Caco-2 (cell line): ENCODE results near the gene DENND1A. TPM values are rescaled to one million over a fixed set of nuclear protein-coding genes. Genes with fewer than 3 reads are reported as not detected.

Experiments
- BruUV-seq: library from RNA; stranded (reverse); fragments of 400-500 nt; replicated peaks from 2 replicates; lab custom pipeline; 2021; lab: Mats Ljungman, UMichigan
- CTCF ChIA-PET: fragments of 300-600 bp; sonication (Branson Sonifier 250); formaldehyde crosslinking; loops from one replicate; lab custom pipeline; 2022; ENCODE audit warnings: antibody characterized with exemption; lab: Charles Lee
- POLR2A ChIA-PET: fragments of 300-600 bp; sonication (Branson Sonifier 250); formaldehyde crosslinking; loops from one replicate; lab custom pipeline; 2022; ENCODE audit warnings: antibody characterized with exemption; lab: Charles Lee
- DNase-seq, 2 experiments: peaks; one replicate each; pipeline versions ENCODE4 v3.0.0 to v3.0.0-alpha.2; 2020 to 2022
- H3K27me3 ChIP-seq: replicated peaks from 2 replicates; pipeline ENCODE4 v1.6.0; 2011; ENCODE audit warnings: low read length; ENCODE audit not compliant: control insufficient read depth, insufficient read depth
- H3K36me3 ChIP-seq: 2 replicates; pipeline ENCODE4 v1.5.1; 2011; ENCODE audit warnings: low read length; ENCODE audit not compliant: control insufficient read depth, insufficient read depth
- H3K4me1 ChIP-seq: fragments of 250-450 bp; sonication (Bioruptor Pico); 2 replicates; pipeline ENCODE4 v1.5.1; 2020; ENCODE audit warnings: mild to moderate bottlenecking
- H3K4me3 ChIP-seq: 2 replicates; pipeline ENCODE4 v1.5.1; 2011; ENCODE audit warnings: low read depth, mild to moderate bottlenecking, control low read depth, low read length
- H3K9me3 ChIP-seq: fragments of 250-450 bp; sonication (Bioruptor Pico); 2 replicates; pipeline ENCODE4 v1.5.1; 2020; ENCODE audit warnings: mild to moderate bottlenecking, moderate library complexity
- H3K27ac Mint-ChIP-seq: one replicate; pipeline ENCODE4 v1.8.0; 2022; ENCODE audit warnings: mixed read lengths; ENCODE audit not compliant: unreplicated experiment
- H3K27me3 Mint-ChIP-seq: one replicate; pipeline ENCODE4 v1.8.0; 2022; ENCODE audit warnings: mixed read lengths; ENCODE audit not compliant: insufficient read depth, unreplicated experiment
- H3K36me3 Mint-ChIP-seq: one replicate; pipeline ENCODE4 v1.8.0; 2022; ENCODE audit warnings: mild to moderate bottlenecking, mixed read lengths; ENCODE audit not compliant: insufficient read depth, unreplicated experiment
- H3K4me1 Mint-ChIP-seq: one replicate; pipeline ENCODE4 v1.8.0; 2022; ENCODE audit warnings: low read depth, mixed read lengths; ENCODE audit not compliant: unreplicated experiment
- H3K4me3 Mint-ChIP-seq: one replicate; pipeline ENCODE4 v1.8.0; 2022; ENCODE audit warnings: mild to moderate bottlenecking, moderate library complexity, mixed read lengths; ENCODE audit not compliant: unreplicated experiment
- H3K9me3 Mint-ChIP-seq: one replicate; pipeline ENCODE4 v1.8.0; 2022; ENCODE audit warnings: mixed read lengths; ENCODE audit not compliant: unreplicated experiment
- CTCF ChIP-seq, 2 experiments: fragments of 200-600 bp in 1 of 2; IDR thresholded peaks; 1 replicate in 1 of 2; 2 replicates in 1 of 2; pipeline versions ENCODE4 v1.5.1 to v1.8.0; 2011 to 2022; ENCODE audit warnings: antibody characterized with exemption in 1 of 2, control low read depth in 1 of 2, inconsistent platforms in 1 of 2, low read depth in 1 of 2, low read length in 1 of 2, mild to moderate bottlenecking in 1 of 2, moderate library complexity in 1 of 2; ENCODE audit not compliant: insufficient read depth in 1 of 2, severe bottlenecking in 1 of 2, unreplicated experiment in 1 of 2
- intact Hi-C: fragments of 100-400 bp; cut with micrococcal nuclease; formaldehyde crosslinking; loops from one replicate; pipeline ENCODE4 v1.10.0; 2022; ENCODE audit not compliant: unreplicated experiment
- total RNA-seq: library from RNA; stranded (reverse); gene quantifications from 2 replicates; pipeline ENCODE4 v1.2.3, GENCODE V29; 2022

The DENND1A gene
- total RNA-seq, 1 experiment from 2014 or later, result 41.6 TPM

- intact Hi-C loops, result loop anchor here (1.0 kb wide), 1 partner anchor 245 kb away; no protein-coding TSS in a partner anchor
- H3K27me3 ChIP-seq, result no peaks in the 10 kb centered on the region
- no peak for TF ChIP-seq CTCF (IDR thresholded peaks at IDR 0.05; ENCODE audit: insufficient read depth in 1 of 2, low read depth in 1 of 2, low read length in 1 of 2, severe bottlenecking in 1 of 2, unreplicated experiment in 1 of 2)
- H3K9me3 ChIP-seq, result no peaks in the 10 kb centered on the region; the same call in 1 of the 2 replicates
- peaks cover 60% of the 10 kb centered on the region for H3K4me1 ChIP-seq
- H3K4me3 Mint-ChIP-seq, result peak overlapping the region; percentile 42
- H3K9me3 Mint-ChIP-seq, result peaks cover 8% of the 10 kb centered on the region
- H3K36me3 Mint-ChIP-seq, result peaks cover 29% of the 10 kb centered on the region
- ChIA-PET POLR2A (no interaction called here), CTCF (no interaction called here)
- H3K4me3 ChIP-seq, result no peak overlapping the region
- peak overlapping the region; percentile 63 for H3K27ac Mint-ChIP-seq
- no TSS peak for BruUV-seq
- peaks cover 50% of the 10 kb centered on the region for H3K4me1 Mint-ChIP-seq
- DNase-seq, result no peak
- H3K36me3 ChIP-seq, result no peaks in the 10 kb centered on the region
- H3K27me3 Mint-ChIP-seq, result no peaks in the 10 kb centered on the region
These were observed 7.0 kb downstream of the DENND1A start for GRCh38 chr9:123922911-123923310.

DNA sequence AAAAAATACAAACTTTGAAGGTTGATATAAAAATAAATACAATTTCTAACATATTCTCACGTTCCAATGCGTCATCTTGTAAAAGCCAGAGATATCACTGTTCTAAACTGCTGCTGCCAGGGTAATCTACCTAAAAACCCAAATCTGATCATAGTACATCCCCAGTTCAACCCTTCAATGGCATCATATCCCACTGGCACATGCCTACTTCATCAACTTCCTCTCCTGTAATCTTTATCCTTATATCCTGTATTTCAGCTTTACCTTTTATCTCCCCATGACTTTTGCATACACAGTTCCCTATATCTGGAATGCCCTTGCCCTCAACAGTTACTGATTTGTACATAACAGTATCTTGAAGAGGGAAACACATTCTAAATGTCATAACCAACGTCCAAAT is 7.5 kb downstream of the DENND1A start:
- BruUV-seq, result no TSS peak
- DNase-seq, result no peak
- CTCF ChIA-PET, result interaction anchor here (0.7 kb wide), 1 partner anchor 173 kb away, joined by 3 read pairs; no protein-coding TSS in a partner anchor
- Histone ChIP-seq H3K4me3 (no peak overlapping the region), H3K36me3 (no peaks in the 10 kb centered on the region), H3K27me3 (no peaks in the 10 kb centered on the region), H3K4me1 (peaks cover 55% of the 10 kb centered on the region), H3K9me3 (no peaks in the 10 kb centered on the region; the same call in 1 of the 2 replicates)
- POLR2A ChIA-PET, result no interaction called here
- Mint-ChIP-seq H3K36me3 (peaks cover 24% of the 10 kb centered on the region), H3K9me3 (peaks cover 8% of the 10 kb centered on the region), H3K4me3 (peak overlapping the region; percentile 42), H3K4me1 (peaks cover 45% of the 10 kb centered on the region), H3K27ac (peak overlapping the region; percentile 63), H3K27me3 (no peaks in the 10 kb centered on the region)
- intact Hi-C loops, result loop anchor here (1.0 kb wide), 1 partner anchor 244 kb away; no protein-coding TSS in a partner anchor
- TF ChIP-seq CTCF (IDR thresholded peaks at IDR 0.05; ENCODE audit: insufficient read depth in 1 of 2, low read depth in 1 of 2, low read length in 1 of 2, severe bottlenecking in 1 of 2, unreplicated experiment in 1 of 2), result no peak

DNA sequence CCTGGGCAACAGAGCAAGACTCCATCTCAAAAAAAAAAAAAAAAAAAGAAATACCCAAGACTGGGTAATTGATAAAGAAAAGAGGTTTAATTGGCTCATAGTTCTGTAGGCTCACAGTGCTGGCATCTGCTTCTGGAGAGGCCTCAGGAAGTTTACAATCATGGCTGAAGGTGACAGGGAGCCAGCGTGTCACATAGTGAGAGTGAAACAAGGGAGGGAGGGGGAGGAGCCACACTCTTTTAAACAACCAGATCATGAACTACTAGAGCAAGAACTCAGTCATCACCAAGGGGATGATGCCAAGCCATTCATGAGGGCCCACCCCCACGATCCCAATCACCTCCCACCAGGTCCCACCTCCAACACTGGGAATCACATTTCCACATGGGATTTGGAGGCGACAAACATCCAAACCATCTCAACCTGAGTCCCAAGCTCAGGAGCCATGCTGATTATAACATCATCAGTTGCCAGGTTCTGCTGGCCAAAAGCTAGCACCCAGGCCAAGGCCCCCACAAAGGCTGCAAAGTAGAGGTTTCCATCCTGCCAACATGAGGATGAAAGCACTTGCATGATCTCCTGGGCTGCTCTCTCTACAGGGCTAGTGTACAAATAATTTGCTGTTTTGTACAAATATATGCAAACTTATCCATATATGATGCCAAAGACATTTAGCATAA is 15.3 kb downstream of the DENND1A start:
- Mint-ChIP-seq H3K4me1 (no peaks in the 10 kb centered on the region), H3K27me3 (no peaks in the 10 kb centered on the region), H3K36me3 (peaks cover 14% of the 10 kb centered on the region), H3K9me3 (peaks cover 10% of the 10 kb centered on the region), H3K4me3 (no peak overlapping the region), H3K27ac (no peak overlapping the region)
- intact Hi-C loops, result no loop called here
- Histone ChIP-seq H3K36me3 (no peaks in the 10 kb centered on the region), H3K27me3 (no peaks in the 10 kb centered on the region), H3K4me1 (no peaks in the 10 kb centered on the region), H3K4me3 (no peak overlapping the region), H3K9me3 (no peaks in the 10 kb centered on the region)
- ChIA-PET POLR2A (no interaction called here), CTCF (no interaction called here)
- no peak for TF ChIP-seq CTCF (IDR thresholded peaks at IDR 0.05; ENCODE audit: insufficient read depth in 1 of 2, low read depth in 1 of 2, low read length in 1 of 2, severe bottlenecking in 1 of 2, unreplicated experiment in 1 of 2)
- no peak for DNase-seq
- BruUV-seq, result no TSS peak
